Measurements from ENCODE around the gene RUNDC3A.
"Not testable (repeated sequence)": the region's sequence is repeated elsewhere in the genome, so short reads cannot be mapped to it uniquely, and the experiment has no call there.

The RUNDC3A gene

DNA sequence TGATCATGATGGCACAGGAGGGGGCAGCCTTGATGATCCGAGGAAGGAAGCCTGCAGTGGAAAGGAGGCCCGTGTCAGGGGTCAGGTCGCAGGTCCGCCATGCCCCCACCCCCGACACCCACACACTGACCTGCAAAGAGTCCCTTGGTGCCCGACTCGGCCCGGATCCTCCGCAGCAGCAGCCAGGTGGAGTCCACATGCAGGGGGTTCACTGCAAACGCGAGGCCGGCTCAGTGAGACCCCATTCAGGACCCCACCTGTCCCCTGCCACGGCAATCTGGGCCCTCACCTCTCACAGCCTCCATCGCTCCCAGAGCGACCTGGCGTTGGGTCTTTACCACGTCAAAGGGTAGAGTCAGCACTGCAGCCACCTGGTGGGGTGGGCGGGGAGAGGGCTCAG is 11.7 kb downstream of the RUNDC3A start:
- Histone ChIP-seq H3K27ac (ENCODE audit: low read depth, low read length) (no peak overlapping the region), H3K36me3 (ENCODE audit: control insufficient read depth, insufficient read depth, low read length) (peaks cover 33% of the 10 kb centered on the region), H3K4me3 (ENCODE audit: low read depth, low read length) (no peak overlapping the region), H3K9ac (ENCODE audit: low read length) (no peak overlapping the region), H3K4me1 (ENCODE audit: control insufficient read depth, insufficient read depth, low read length) (peaks cover 6% of the 10 kb centered on the region), H3K27me3 (ENCODE audit: control insufficient read depth, insufficient read depth, low read length) (peaks cover 18% of the 10 kb centered on the region), H3K9me3 (ENCODE audit: control insufficient read depth, insufficient read depth, low read depth, low read length) (no peaks in the 10 kb centered on the region)

DNA sequence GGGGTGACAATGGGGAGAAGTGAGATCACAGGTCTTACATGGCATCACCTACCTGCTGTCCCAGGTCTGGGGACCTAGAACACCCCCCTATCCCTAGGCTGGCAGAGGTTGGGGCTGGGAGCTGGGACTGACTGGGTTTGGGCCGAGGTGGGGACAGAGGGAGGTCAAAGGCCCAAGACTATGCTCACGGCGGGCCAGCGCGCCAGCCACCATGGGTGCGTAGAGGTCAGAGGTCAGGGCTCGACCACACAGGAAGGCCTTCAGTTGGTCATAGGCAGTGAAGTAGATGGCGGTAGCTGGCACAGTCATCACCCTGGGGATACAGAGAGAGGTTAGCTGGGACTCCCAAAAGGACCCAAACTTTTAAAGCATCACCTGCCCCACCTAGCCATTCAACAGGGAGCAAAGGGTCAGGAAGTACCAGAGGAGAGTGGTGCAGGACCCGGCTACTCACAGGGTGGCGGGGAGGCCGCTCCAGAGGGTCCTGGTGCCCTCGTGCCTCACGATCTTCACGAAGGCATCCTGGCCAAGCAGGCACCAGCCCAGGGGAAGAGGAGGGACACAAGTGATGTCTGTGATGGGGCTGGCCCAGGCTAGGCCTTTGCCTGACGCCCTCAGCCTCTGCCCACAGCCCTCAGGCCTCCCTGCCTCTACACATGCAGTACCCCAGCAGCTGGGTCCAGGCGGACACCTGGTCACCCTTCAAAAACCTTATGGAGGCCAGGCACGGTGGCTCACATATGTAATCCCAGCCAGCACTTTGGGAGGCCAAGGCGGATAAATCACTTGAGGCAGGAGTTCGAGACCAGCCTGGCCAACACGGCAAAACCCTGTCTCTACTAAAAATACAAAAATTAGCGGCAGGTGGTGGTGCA is 13.1 kb downstream of the RUNDC3A start:
- Histone ChIP-seq H3K4me1 (ENCODE audit: control insufficient read depth, insufficient read depth, low read length) (no peaks in the 10 kb centered on the region; the same call in 1 of the 2 replicates), H3K9me3 (ENCODE audit: control insufficient read depth, insufficient read depth, low read depth, low read length) (no peaks in the 10 kb centered on the region), H3K27ac (ENCODE audit: low read depth, low read length) (no peak overlapping the region), H3K4me3 (ENCODE audit: low read depth, low read length) (no peak overlapping the region), H3K27me3 (ENCODE audit: control insufficient read depth, insufficient read depth, low read length) (peaks cover 12% of the 10 kb centered on the region), H3K36me3 (ENCODE audit: control insufficient read depth, insufficient read depth, low read length) (peaks cover 33% of the 10 kb centered on the region), H3K9ac (ENCODE audit: low read length) (no peak overlapping the region)

DNA sequence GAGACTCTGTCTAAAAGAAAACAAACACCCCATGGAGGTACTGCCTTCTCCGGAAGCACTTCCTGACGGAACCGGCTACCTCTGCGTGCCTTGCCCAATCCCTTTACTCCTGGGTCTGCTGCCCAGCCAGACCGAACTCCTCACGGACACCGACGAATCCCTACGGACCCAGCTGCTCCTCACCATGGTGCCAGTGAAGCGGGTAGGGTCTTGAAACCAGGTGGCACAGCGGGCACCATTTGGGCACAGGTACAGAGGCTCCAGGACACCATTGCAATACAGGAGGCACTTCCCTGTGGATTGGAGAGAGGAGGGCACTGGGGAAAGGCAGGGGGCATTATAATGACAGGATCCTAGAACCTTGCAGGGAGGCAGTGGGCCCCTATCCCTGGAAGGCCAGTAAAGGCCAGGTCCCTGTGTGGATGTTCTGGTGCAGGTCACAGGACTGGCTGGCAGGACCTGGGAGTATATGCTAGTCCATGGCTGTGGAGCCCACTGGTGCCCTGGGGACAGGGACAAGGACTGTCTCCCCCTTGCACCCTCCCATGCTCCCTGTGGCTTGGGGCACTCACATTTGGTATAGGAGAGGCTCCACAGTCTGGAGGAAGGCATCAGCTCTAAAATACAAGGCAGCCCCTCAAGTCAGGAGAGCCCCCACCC is 14.0 kb downstream of the RUNDC3A start:
- H3K27ac ChIP-seq (ENCODE audit: low read depth, low read length): no peak overlapping the region
- H3K36me3 ChIP-seq (ENCODE audit: control insufficient read depth, insufficient read depth, low read length): peaks cover 33% of the 10 kb centered on the region
- no peak overlapping the region for H3K9ac ChIP-seq (ENCODE audit: low read length)

DNA sequence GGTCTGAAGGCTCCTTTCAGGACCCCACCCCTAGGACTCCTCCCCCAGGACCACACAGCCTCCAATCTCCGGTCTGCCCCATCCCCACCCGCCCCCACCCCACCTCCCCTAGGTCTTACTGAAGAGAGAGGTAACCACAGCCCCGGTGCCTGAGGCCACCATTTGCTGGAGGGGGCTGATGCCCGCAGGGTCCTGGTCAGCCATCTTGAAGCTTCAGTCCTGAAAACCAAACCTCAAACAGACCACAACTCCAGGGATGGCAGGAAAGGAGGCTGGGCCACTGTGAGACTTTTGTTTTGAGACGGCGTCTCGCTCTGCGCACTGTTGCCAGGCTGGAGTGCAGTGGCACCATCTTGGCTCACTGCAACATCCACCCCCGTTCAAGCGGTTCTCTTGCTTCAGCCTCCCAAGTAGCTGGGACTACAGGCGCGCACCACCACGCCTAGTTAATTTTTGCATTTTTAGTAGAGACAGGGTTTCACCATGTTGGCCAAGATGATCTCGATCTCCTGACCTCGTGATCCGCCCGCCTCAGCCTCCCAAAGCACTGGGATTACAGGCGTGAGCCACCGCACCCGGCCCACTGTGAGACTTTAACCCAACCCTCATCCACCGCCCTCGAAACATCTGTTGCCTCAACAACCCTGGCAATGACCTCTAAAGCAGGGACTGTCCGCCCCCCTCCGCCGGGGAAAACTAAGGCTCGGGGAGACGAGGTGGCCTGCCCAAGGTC is 15.1 kb downstream of the RUNDC3A start:
- Histone ChIP-seq H3K27me3 (ENCODE audit: control insufficient read depth, insufficient read depth, low read length) (peaks cover 5% of the 10 kb centered on the region; the same call in 1 of the 2 replicates), H3K36me3 (ENCODE audit: control insufficient read depth, insufficient read depth, low read length) (peaks cover 33% of the 10 kb centered on the region), H3K27ac (ENCODE audit: low read depth, low read length) (no peak overlapping the region), H3K4me3 (ENCODE audit: low read depth, low read length) (peak overlapping the region; percentile 93), H3K9ac (ENCODE audit: low read length) (peak overlapping the region; percentile 87), H3K4me1 (ENCODE audit: control insufficient read depth, insufficient read depth, low read length) (no peaks in the 10 kb centered on the region; the same call in 1 of the 2 replicates), H3K9me3 (ENCODE audit: control insufficient read depth, insufficient read depth, low read depth, low read length) (no peaks in the 10 kb centered on the region)

More for the DNA sequence above, 14.0 kb downstream of the RUNDC3A start:
- Histone ChIP-seq H3K27me3 (ENCODE audit: control insufficient read depth, insufficient read depth, low read length) (peaks cover 5% of the 10 kb centered on the region), H3K4me1 (ENCODE audit: control insufficient read depth, insufficient read depth, low read length) (no peaks in the 10 kb centered on the region; the same call in 1 of the 2 replicates), H3K4me3 (ENCODE audit: low read depth, low read length) (no peak overlapping the region), H3K9me3 (ENCODE audit: control insufficient read depth, insufficient read depth, low read depth, low read length) (no peaks in the 10 kb centered on the region)

DNA sequence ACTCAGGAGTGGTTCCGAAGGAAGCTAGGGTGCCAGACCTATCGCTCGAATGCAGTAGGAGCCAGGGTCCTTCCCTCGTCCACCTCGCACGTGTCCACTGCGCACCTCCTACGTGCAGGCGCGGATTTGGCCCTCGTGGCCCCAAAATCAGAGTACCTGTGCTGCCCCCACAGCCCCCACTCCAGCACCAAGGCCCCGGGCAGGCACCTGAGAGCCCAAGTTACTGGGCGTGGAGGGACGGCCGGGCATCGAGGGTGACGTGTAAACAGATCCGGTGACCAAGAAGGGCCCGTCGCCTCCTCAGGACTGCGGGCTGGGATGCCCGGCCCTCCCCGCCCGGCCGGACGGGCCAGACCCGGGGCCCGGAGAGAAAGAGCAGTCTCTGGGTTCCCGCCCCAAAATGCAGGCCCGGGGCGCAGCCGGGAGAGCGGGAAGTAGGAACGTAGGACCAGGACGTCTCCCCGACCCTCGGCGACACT is 15.7 kb downstream of the RUNDC3A start:
- Histone ChIP-seq H3K4me1 (ENCODE audit: control insufficient read depth, insufficient read depth, low read length) (no peaks in the 10 kb centered on the region; the same call in 1 of the 2 replicates), H3K4me3 (ENCODE audit: low read depth, low read length) (peak overlapping the region; percentile 93), H3K27me3 (ENCODE audit: control insufficient read depth, insufficient read depth, low read length) (peaks cover 5% of the 10 kb centered on the region; the same call in 1 of the 2 replicates), H3K27ac (ENCODE audit: low read depth, low read length) (peak overlapping the region; percentile 62; the same call in 1 of the 2 replicates), H3K36me3 (ENCODE audit: control insufficient read depth, insufficient read depth, low read length) (peaks cover 33% of the 10 kb centered on the region), H3K9me3 (ENCODE audit: control insufficient read depth, insufficient read depth, low read depth, low read length) (no peaks in the 10 kb centered on the region), H3K9ac (ENCODE audit: low read length) (peak overlapping the region; percentile 87)

DNA sequence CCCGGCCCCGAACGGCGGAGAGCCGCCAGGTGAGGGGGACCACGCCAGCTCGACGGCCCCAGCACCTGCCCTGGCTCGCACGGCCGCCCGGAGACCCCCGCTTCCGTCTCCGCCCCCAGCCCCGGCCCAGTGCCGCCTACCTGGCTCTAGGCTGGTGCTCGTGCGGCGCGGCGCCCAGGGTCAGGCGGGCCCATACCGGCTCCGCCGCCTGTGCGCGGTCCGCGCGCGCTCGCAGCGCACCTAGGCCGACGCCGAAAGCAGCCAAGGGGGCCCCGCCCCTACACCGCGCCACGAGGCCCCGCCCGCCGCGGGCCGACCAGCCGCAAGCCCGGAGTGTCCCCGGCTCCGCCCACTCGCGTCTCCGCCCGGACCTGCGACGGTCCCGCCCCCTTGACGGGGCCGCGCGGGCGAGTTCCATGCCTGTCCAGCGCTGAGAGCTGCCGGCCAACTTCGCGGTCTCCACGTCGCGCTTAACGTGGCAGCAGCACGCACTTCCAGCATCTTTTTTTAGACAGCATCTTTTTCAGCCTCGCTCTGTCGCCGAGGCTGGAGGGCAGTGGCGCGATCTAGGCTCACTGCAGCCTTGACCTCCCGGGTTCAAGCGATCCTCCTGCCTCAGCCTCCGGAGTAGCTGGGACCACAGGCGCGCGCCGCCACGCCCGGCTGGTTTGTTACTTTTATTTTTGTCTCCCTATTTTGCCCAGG is 16.3 kb downstream of the RUNDC3A start, which contains the start of gene SLC25A39:
TSS of gene SLC25A39 (minus strand) at position 253 of the 705 bp plus-strand sequence. CDS start 1,261 bp downstream, outside the sequence.
- Histone ChIP-seq H3K9ac (ENCODE audit: low read length) (peak within 1 kb of the TSS; percentile 87), H3K36me3 (ENCODE audit: control insufficient read depth, insufficient read depth, low read length) (peaks cover 29% of the 10 kb centered on the region), H3K4me3 (ENCODE audit: low read depth, low read length) (peak within 1 kb of the TSS; percentile 93), H3K9me3 (ENCODE audit: control insufficient read depth, insufficient read depth, low read depth, low read length) (no peaks in the 10 kb centered on the region), H3K4me1 (ENCODE audit: control insufficient read depth, insufficient read depth, low read length) (no peaks in the 10 kb centered on the region; the same call in 1 of the 2 replicates), H3K27ac (ENCODE audit: low read depth, low read length) (peak within 1 kb of the TSS; percentile 72; the same call in 1 of the 2 replicates), H3K27me3 (ENCODE audit: control insufficient read depth, insufficient read depth, low read length) (peaks cover 5% of the 10 kb centered on the region; the same call in 1 of the 2 replicates)

DNA sequence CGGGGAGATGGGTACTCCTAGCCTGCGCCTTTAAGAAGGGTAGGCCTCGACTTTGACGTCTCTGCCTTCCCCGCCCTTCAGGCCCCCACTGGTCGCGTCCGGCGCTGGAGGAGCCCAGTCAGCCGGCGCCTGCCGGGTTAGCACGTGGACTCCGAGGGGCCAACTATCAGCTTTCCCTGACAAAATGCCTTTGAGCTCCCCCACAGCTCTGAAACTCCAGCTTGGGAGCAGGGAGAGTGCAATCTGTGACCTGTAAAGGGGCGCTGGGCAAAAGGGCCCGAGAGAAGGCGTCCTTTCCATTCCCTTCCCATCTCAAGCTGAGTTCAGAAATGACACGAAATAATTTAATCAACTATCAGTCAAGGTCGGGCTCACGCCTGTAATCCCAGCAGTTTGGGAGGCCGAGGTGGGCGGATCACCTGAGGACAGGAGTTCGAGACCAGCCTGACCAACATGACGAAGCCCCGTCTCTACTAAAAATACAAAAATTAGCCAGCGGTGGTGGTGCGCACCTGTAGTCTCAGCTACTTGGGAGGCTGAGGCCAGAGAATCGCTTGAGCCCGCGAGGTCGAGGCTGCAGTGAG is 18.6 kb downstream of the RUNDC3A start:
- peaks cover 7% of the 10 kb centered on the region for H3K36me3 ChIP-seq (ENCODE audit: control insufficient read depth, insufficient read depth, low read length)
- H3K9me3 ChIP-seq (ENCODE audit: control insufficient read depth, insufficient read depth, low read depth, low read length): no peaks in the 10 kb centered on the region
- H3K4me1 ChIP-seq (ENCODE audit: control insufficient read depth, insufficient read depth, low read length): no peaks in the 10 kb centered on the region
- H3K9ac ChIP-seq (ENCODE audit: low read length): no peak overlapping the region
- no peak overlapping the region for H3K4me3 ChIP-seq (ENCODE audit: low read depth, low read length)
- no peak overlapping the region for H3K27ac ChIP-seq (ENCODE audit: low read depth, low read length)
- peaks cover 5% of the 10 kb centered on the region; the same call in 1 of the 2 replicates for H3K27me3 ChIP-seq (ENCODE audit: control insufficient read depth, insufficient read depth, low read length)

DNA sequence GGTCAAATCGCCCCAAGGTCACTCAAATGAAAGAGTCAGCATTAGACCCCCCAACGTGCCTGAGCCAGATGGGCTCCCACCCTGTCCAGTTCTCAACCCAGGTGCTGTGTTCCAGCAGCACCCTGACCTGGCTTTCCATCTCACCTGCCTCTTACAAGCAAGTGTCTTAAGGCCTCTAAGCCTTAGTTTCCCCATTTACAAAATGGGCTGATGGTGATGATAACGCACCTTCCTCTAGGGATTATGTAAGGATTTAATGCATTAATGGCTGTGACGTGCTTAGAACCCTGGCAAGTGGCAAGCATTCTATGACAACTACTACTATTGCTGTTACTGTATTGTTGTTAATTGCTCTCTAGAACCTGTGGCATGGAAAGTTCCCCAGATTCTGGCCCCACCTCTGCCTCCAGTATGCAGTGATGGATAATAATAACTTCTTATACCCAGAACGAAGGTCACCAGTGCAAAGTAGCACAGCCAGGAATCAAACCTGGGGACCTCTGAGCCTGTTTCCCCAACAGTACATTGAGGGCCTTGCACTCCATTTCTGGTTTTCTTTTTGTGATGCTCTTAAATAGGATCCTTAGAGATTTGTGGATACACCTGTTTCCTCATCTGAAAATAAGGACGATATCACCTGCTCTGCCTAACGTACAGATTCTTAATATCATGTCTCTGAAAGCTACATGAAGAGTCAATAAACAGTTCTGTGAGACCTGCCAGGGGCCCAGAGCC is 19.5 kb downstream of the RUNDC3A start:
- no peaks in the 10 kb centered on the region for H3K36me3 ChIP-seq (ENCODE audit: control insufficient read depth, insufficient read depth, low read length)

DNA sequence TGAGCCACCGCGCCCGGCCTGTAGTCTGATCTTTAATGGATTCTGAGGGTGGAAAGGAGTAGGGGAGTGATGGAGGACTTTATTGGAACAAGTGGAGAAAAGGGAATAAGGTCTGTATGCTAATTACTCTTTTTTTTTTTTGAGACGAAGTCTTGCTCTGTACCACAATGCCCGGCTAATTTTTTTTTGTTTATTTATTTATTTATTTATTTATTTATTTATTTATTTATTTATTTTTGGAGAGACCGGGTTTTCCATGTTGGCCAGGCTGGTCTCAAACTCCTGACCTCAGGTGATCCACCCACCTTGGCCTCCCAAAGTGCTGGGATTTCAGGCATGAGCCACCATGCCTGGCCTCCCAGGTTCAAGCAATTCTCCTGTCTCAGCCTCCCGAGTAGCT is 21.1 kb downstream of the RUNDC3A start:
- not testable (repeated sequence) for H3K4me3 ChIP-seq (ENCODE audit: low read depth, low read length); H3K9ac ChIP-seq (ENCODE audit: low read length); H3K4me1 ChIP-seq (ENCODE audit: control insufficient read depth, insufficient read depth, low read length); H3K36me3 ChIP-seq (ENCODE audit: control insufficient read depth, insufficient read depth, low read length); H3K27ac ChIP-seq (ENCODE audit: low read depth, low read length); H3K27me3 ChIP-seq (ENCODE audit: control insufficient read depth, insufficient read depth, low read length); H3K9me3 ChIP-seq (ENCODE audit: control insufficient read depth, insufficient read depth, low read depth, low read length)

More for the DNA sequence above, 19.5 kb downstream of the RUNDC3A start:
- no peaks in the 10 kb centered on the region for H3K9me3 ChIP-seq (ENCODE audit: control insufficient read depth, insufficient read depth, low read depth, low read length)
- H3K27ac ChIP-seq (ENCODE audit: low read depth, low read length): no peak overlapping the region
- H3K4me3 ChIP-seq (ENCODE audit: low read depth, low read length): no peak overlapping the region
- peaks cover 5% of the 10 kb centered on the region; the same call in 1 of the 2 replicates for H3K27me3 ChIP-seq (ENCODE audit: control insufficient read depth, insufficient read depth, low read length)
- H3K9ac ChIP-seq (ENCODE audit: low read length): no peak overlapping the region
- no peaks in the 10 kb centered on the region for H3K4me1 ChIP-seq (ENCODE audit: control insufficient read depth, insufficient read depth, low read length)
